GM23338 (cell line): ENCODE measurements around the gene DOCK4. TPM values are rescaled to one million over a fixed set of nuclear protein-coding genes. Genes with fewer than 3 reads are reported as not detected.

Source experiments
- ATAC-seq: fragments of 200-7000 bp; cut with Tn5 transposase; 3 replicates; pipeline ENCODE4 v1.9.1; 2020
- DNase-seq: peaks from one replicate; pipeline ENCODE4 v3.0.0-alpha.2; 2015; ENCODE audit warnings: low spot score
- H2AFZ ChIP-seq: fragments of 200-600 bp; sonication (generic); 2 replicates; pipeline ENCODE4 v1.8.0; 2016; ENCODE audit warnings: antibody characterized with exemption, mild to moderate bottlenecking, moderate library complexity
- H3F3A ChIP-seq: fragments of 200-600 bp; sonication (generic); replicated peaks from 2 replicates; pipeline ENCODE4 v1.8.0; 2017; ENCODE audit warnings: antibody characterized with exemption, mixed run types, low read depth
- H3K27ac ChIP-seq: fragments of 200-600 bp; sonication (generic); 2 replicates; pipeline ENCODE4 v1.6.1; 2016; ENCODE audit warnings: low read depth
- H3K27me3 ChIP-seq: fragments of 200-600 bp; sonication (generic); 2 replicates; pipeline ENCODE4 v1.8.0; 2016; ENCODE audit warnings: mild to moderate bottlenecking, mixed run types, moderate library complexity; ENCODE audit not compliant: insufficient read depth
- H3K36me3 ChIP-seq: fragments of 200-600 bp; sonication (generic); 2 replicates; pipeline ENCODE4 v1.8.0; 2016; ENCODE audit warnings: mild to moderate bottlenecking; ENCODE audit not compliant: insufficient read depth
- H3K4me1 ChIP-seq: fragments of 200-600 bp; sonication (generic); 2 replicates; pipeline ENCODE4 v1.8.0; 2016; ENCODE audit warnings: mild to moderate bottlenecking, moderate library complexity; ENCODE audit not compliant: insufficient read depth
- H3K4me2 ChIP-seq: fragments of 200-600 bp; sonication (generic); 2 replicates; pipeline ENCODE4 v1.7.1; 2017; ENCODE audit warnings: mixed run types
- H3K4me3 ChIP-seq: fragments of 200-600 bp; sonication (generic); 2 replicates; pipeline ENCODE4 v1.6.1; 2016; ENCODE audit warnings: mixed run types
- H3K79me2 ChIP-seq: fragments of 200-600 bp; sonication (generic); replicated peaks from 2 replicates; pipeline ENCODE4 v1.8.0; 2017; ENCODE audit warnings: mild to moderate bottlenecking; ENCODE audit not compliant: insufficient read depth
- H3K9me2 ChIP-seq: fragments of 200-600 bp; sonication (generic); 2 replicates; pipeline ENCODE4 v1.8.0; 2017; ENCODE audit not compliant: insufficient read depth
- H4K20me1 ChIP-seq: fragments of 200-600 bp; sonication (generic); replicated peaks from 2 replicates; pipeline ENCODE4 v1.8.0; 2017; ENCODE audit warnings: mild to moderate bottlenecking; ENCODE audit not compliant: insufficient read depth
- H3K27ac Mint-ChIP-seq: 2 replicates; pipeline ENCODE4 v1.8.0; 2020; ENCODE audit warnings: inconsistent platforms, mild to moderate bottlenecking, moderate library complexity, mixed read lengths
- H3K27me3 Mint-ChIP-seq: 3 replicates; pipeline ENCODE4 v1.8.0; 2022; ENCODE audit warnings: low read depth, mild to moderate bottlenecking, moderate library complexity, mixed read lengths, inconsistent platforms; ENCODE audit not compliant: insufficient read depth, poor library complexity
- H3K36me3 Mint-ChIP-seq: 3 replicates; pipeline ENCODE4 v1.8.0; 2021; ENCODE audit warnings: low read depth, mild to moderate bottlenecking, inconsistent platforms, moderate library complexity, mixed read lengths
- H3K4me1 Mint-ChIP-seq: 3 replicates; pipeline ENCODE4 v1.8.0; 2020; ENCODE audit warnings: mild to moderate bottlenecking, inconsistent platforms, mixed read lengths
- H3K4me3 Mint-ChIP-seq: 3 replicates; pipeline ENCODE4 v1.8.0; 2021; ENCODE audit warnings: moderate library complexity, mild to moderate bottlenecking, inconsistent platforms, mixed read lengths
- H3K9me3 Mint-ChIP-seq: 3 replicates; pipeline ENCODE4 v1.8.0; 2020; ENCODE audit warnings: moderate library complexity, mild to moderate bottlenecking, inconsistent platforms, mixed read lengths
- ETS1 ChIP-seq: IDR thresholded peaks from 2 replicates; pipeline ENCODE4 v1.6.1; 2016; ENCODE audit warnings: antibody characterized with exemption
- EZH2 ChIP-seq: fragments of 200-600 bp; sonication (generic); IDR thresholded peaks from one replicate; pipeline ENCODE4 v1.8.0; 2017; ENCODE audit warnings: antibody characterized with exemption, mild to moderate bottlenecking, low read depth; ENCODE audit not compliant: unreplicated experiment
- EZH2phosphoT487 ChIP-seq: fragments of 200-600 bp; sonication (generic); IDR thresholded peaks from one replicate; pipeline ENCODE4 v1.8.1; 2018; ENCODE audit warnings: antibody characterized with exemption; ENCODE audit not compliant: unreplicated experiment
- JUNB ChIP-seq: IDR thresholded peaks from one replicate; pipeline ENCODE4 v1.6.1; 2016; ENCODE audit warnings: antibody characterized with exemption; ENCODE audit not compliant: unreplicated experiment
- NANOG ChIP-seq: IDR thresholded peaks from 2 replicates; pipeline ENCODE4 v1.6.1; 2016; ENCODE audit warnings: antibody characterized with exemption, borderline replicate concordance
- REST ChIP-seq: IDR thresholded peaks from one replicate; pipeline ENCODE4 v1.6.1; 2018; ENCODE audit warnings: antibody characterized with exemption; ENCODE audit not compliant: unreplicated experiment
- ZNF114 ChIP-seq: fragments of 250-450 bp; sonication (Bioruptor Pico); IDR thresholded peaks from 2 replicates; pipeline ENCODE4 v1.5.0; 2020; ENCODE audit warnings: mild to moderate bottlenecking, moderate library complexity
- ZNF331 ChIP-seq: fragments of 250-450 bp; sonication (Bioruptor Pico); IDR thresholded peaks from 2 replicates; pipeline ENCODE4 v1.5.0; 2020; ENCODE audit warnings: low read depth, mild to moderate bottlenecking, moderate library complexity
- polyA plus RNA-seq: library from polyadenylated mRNA; unstranded; fragments of >200 nt; fragmentation: Nextera tagmentation; extraction: Ambion mirVana; gene quantifications from 2 replicates; pipeline ENCODE4 v1.2.1, GENCODE V29; 2016
- total RNA-seq: library from RNA; depleted of rRNA; stranded (reverse); fragments of >200 nt; shearing (Covaris generic); gene quantifications from 2 replicates; pipeline ENCODE4 v1.2.3, GENCODE V29; 2014
- TF ChIP-seq, protein P1 (sequence below), 2 experiments: fragments of 200-600 bp in 1 of 2; sonication (generic) in 1 of 2; conservative IDR thresholded peaks; 2 replicates each; pipeline versions ENCODE4 v1.5.1 to v1.6.1; 2016 to 2017; ENCODE audit warnings: antibody characterized with exemption in 2 of 2, low read depth in 2 of 2, mild to moderate bottlenecking in 2 of 2, moderate library complexity in 1 of 2

The DOCK4 gene
- total and polyA plus RNA-seq, 2 experiments from 2014 or later = 6.3 to 33.8 TPM

- no peak for TF ChIP-seq ETS1
- TF ChIP-seq EZH2 = no peak
- TF ChIP-seq ZNF114 = no peak
- no peak for TF ChIP-seq NANOG
- TF ChIP-seq ZNF331 = no peak
- no peak for TF ChIP-seq REST
- TF ChIP-seq JUNB = no peak
- TF ChIP-seq, protein P1, sequence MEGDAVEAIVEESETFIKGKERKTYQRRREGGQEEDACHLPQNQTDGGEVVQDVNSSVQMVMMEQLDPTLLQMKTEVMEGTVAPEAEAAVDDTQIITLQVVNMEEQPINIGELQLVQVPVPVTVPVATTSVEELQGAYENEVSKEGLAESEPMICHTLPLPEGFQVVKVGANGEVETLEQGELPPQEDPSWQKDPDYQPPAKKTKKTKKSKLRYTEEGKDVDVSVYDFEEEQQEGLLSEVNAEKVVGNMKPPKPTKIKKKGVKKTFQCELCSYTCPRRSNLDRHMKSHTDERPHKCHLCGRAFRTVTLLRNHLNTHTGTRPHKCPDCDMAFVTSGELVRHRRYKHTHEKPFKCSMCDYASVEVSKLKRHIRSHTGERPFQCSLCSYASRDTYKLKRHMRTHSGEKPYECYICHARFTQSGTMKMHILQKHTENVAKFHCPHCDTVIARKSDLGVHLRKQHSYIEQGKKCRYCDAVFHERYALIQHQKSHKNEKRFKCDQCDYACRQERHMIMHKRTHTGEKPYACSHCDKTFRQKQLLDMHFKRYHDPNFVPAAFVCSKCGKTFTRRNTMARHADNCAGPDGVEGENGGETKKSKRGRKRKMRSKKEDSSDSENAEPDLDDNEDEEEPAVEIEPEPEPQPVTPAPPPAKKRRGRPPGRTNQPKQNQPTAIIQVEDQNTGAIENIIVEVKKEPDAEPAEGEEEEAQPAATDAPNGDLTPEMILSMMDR (conservative IDR thresholded peaks at IDR 0.05; ENCODE audit: low read depth in 2 of 2) = no peak; a peak in 1 of 4 replicates
- no peak for TF ChIP-seq EZH2phosphoT487
Measured at GRCh38 chr7:111929264-111929663, 276.9 kb downstream of the DOCK4 start (continued).

DNA sequence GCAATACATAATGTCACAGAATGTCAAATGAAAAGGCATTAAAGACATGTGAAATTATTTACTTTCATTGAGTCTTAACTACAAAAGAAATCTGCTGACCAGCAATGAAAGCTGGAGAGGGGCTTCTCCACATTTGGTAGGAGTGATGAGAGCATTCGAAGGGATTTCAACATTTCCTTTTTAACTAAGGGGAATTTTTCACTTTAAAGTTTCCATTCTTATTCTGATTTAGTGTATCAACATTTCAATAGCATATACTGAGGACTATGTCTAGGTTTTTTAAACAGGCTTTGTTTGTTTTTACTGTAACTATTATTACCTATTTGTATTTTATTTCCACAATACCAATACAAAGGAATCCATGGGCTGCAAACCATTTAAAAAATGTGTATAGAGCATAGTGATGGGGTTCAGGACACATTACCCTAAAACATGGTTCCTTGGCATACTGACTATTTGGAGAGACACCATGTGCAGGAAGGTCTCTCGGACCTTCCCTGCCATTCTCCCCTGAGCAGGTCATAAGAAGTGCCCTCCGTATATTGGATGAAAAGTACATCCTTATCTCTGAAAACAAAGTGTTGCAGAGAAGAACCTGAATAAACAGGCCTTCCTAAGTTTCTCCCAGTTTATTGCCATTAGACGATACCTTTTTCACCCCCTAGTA lies 278.7 kb downstream of the DOCK4 start:
- Histone ChIP-seq H2AFZ (no peak overlapping the region), H3F3A (no peaks in the 10 kb centered on the region), H3K4me2 (peak overlapping the region; percentile 5; the same call in 1 of the 2 replicates), H3K4me1 (peaks cover 37% of the 10 kb centered on the region), H4K20me1 (no peaks in the 10 kb centered on the region), H3K27ac (peak overlapping the region; percentile 84), H3K36me3 (no peaks in the 10 kb centered on the region), H3K27me3 (no peaks in the 10 kb centered on the region), H3K79me2 (no peaks in the 10 kb centered on the region), H3K4me3 (no peak overlapping the region), H3K9me2 (no peaks in the 10 kb centered on the region)
- Mint-ChIP-seq H3K36me3 (no peaks in the 10 kb centered on the region), H3K27ac (peak overlapping the region; percentile 98), H3K4me3 (no peak overlapping the region), H3K27me3 (no peaks in the 10 kb centered on the region), H3K4me1 (peaks cover 62% of the 10 kb centered on the region), H3K9me3 (no peaks in the 10 kb centered on the region)
- peak; percentile 66 for ATAC-seq
- TF ChIP-seq ETS1 (no peak), NANOG (peak; percentile 71; the same call in 1 of the 2 replicates)
- peak; percentile 68 for DNase-seq
